Upper lobe of left lung (tissue), 4 donors: ENCODE results near the gene BTN3A1.

Experiments
- POLR2A ChIP-seq, 4 donors: fragments of 450-650 bp; IDR thresholded peaks; one replicate each; pipeline ENCODE4 v1.5.1; 2016 to 2017; ENCODE audit warnings: antibody characterized with exemption in 4 of 4, mild to moderate bottlenecking in 2 of 4
- TF ChIP-seq, protein P1 (sequence below), 6 experiments: fragments of 450-650 bp in 4 of 6; fragments of 200-600 bp in 2 of 6; sonication (generic) in 2 of 6; IDR thresholded peaks; one replicate each; pipeline ENCODE4 v1.5.1; 2016 to 2019; ENCODE audit warnings: antibody characterized with exemption in 6 of 6

DNA sequence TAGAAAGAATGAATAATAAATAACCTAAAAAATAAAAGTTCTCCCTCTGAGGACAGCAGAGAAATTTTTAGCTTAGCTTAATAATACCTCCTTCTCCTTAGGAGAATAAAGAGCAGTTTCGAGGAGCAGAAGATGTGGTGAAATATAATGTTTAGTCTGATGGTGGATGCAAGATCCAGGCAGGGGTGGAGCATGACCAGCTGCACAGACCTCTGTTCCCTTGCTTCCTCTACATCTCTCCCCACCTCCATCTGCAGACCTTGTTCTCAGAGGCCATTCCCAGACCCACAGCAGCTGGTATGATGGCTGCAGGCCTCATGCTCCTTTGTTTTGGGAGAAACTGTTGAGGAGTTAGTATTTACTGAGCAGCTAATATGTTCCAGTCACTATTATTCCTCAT lies 35.6 kb upstream of the BTN3A1 start:
- no peak for TF ChIP-seq POLR2A (IDR thresholded peaks at IDR 0.05)
- TF ChIP-seq, protein P1, sequence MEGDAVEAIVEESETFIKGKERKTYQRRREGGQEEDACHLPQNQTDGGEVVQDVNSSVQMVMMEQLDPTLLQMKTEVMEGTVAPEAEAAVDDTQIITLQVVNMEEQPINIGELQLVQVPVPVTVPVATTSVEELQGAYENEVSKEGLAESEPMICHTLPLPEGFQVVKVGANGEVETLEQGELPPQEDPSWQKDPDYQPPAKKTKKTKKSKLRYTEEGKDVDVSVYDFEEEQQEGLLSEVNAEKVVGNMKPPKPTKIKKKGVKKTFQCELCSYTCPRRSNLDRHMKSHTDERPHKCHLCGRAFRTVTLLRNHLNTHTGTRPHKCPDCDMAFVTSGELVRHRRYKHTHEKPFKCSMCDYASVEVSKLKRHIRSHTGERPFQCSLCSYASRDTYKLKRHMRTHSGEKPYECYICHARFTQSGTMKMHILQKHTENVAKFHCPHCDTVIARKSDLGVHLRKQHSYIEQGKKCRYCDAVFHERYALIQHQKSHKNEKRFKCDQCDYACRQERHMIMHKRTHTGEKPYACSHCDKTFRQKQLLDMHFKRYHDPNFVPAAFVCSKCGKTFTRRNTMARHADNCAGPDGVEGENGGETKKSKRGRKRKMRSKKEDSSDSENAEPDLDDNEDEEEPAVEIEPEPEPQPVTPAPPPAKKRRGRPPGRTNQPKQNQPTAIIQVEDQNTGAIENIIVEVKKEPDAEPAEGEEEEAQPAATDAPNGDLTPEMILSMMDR (IDR thresholded peaks at IDR 0.05), result no peak
